ENCODE measurements around the gene CELF3. TPM values are rescaled to one million over a fixed set of nuclear protein-coding genes. Genes with fewer than 3 reads are reported as not detected.

CELF3 gene
- total and polyA plus RNA-seq, 2 of the 13 experiments (the other 11 are each of a cell fraction or from before 2014, with no cell fraction given) = not detected

GRCh38 chr1:151763990-151764389, 47.4 kb upstream of the CELF3 start:
- POLR2A ChIA-PET = interaction anchor here (0.6 to 1.7 kb wide), 6 partner anchors 12 to 224 kb away, joined by 3 to 21 read pairs (median 6); partner anchors contain the start of genes TDRKH and TUFT1
- peak overlapping the region; percentile 72 to 95 (median 92) for H3K4me3 ChIP-seq (replicated peaks in 1 of 3; ENCODE audit: insufficient read depth in 1 of 3, low read depth in 2 of 3, low read length in 3 of 3)
- peak overlapping the region; percentile 79 for H2AFZ ChIP-seq (ENCODE audit: low read length)
- CTCF ChIA-PET (ENCODE audit: low intra/inter-chr PET ratio, low total read pairs) = no interaction called here
- no peak for FAIRE-seq
- DNase-seq (ENCODE audit: low spot score) = no peak
- no TSS peak for BruUV-seq (replicated peaks)
- 0 out of 2 replicates have a peak, but pooled peaks have one; percentile 1 for TF ChIP-seq SIN3A (IDR thresholded peaks at IDR 0.05; ENCODE audit: borderline replicate concordance, low read depth, low read length)
- TF ChIP-seq FOXA3 (CRISPR knock-in tag; IDR thresholded peaks at IDR 0.05) = no peak
- H3K79me2 ChIP-seq (ENCODE audit: insufficient read depth, low read length) = peaks cover 5% of the 10 kb centered on the region
- H3K9me3 ChIP-seq (ENCODE audit: low read length) = no peaks in the 10 kb centered on the region
- WGBS (ENCODE audit: low lambda C conversion rate) = 2% methylated on average over 10 of the region's 10 CpGs
- intact Hi-C loops (cut with micrococcal nuclease; ENCODE audit: unreplicated experiment) = loop anchor here (10.0 kb wide), 1 partner anchor 71 kb away; the partner anchor contains the start of genes C2CD4D and RORC
- H3K36me3 ChIP-seq (replicated peaks in 1 of 2; ENCODE audit: control insufficient read depth in 1 of 2, insufficient read depth in 2 of 2, low read length in 2 of 2) = peaks cover 6 to 23% of the 10 kb centered on the region in 2 experiments
- peak overlapping the region; percentile 84 for H3K4me2 ChIP-seq (ENCODE audit: low read depth, low read length)
- H3K27ac ChIP-seq (ENCODE audit: extremely low read length, insufficient read depth, low read length) = peak overlapping the region; percentile 83
- H4K20me1 ChIP-seq (ENCODE audit: insufficient read depth, low read length) = no peaks in the 10 kb centered on the region
- ATAC-seq = peak; percentile 10
- H3K27me3 ChIP-seq (ENCODE audit: control insufficient read depth in 1 of 2, insufficient read depth in 2 of 2, low read length in 2 of 2) = no peaks in the 10 kb centered on the region; a peak in 1 of 5 replicates
- peak overlapping the region; percentile 75 for H3K9ac ChIP-seq (ENCODE audit: insufficient read depth, low read depth, low read length)
- in situ Hi-C loops (cut with HindIII; ENCODE audit: extremely low pct_ligation_motif_present, low pct_unique_long_range_greater_than_20kb) = no loop called here
- H3K4me1 ChIP-seq (ENCODE audit: insufficient read depth, low read length) = peaks cover 26% of the 10 kb centered on the region

GRCh38 chr1:151762941-151763921, 46.6 kb upstream of the CELF3 start, which contains the start of gene MRPL9:
TSS of gene MRPL9 (minus strand) at chr1:151763496. CDS start at chr1:151763479, 17 bp downstream.
- FAIRE-seq (no peak), ATAC-seq (peak; percentile 99), DNase-seq (ENCODE audit: low spot score) (peak; percentile 60)
- ChIA-PET POLR2A (interaction anchor here (0.6 to 1.7 kb wide), 12 partner anchors 13 to 1965 kb away, joined by 3 to 21 read pairs (median 4); partner anchors contain the start of genes C2CD4D, INTS3, RORC and TDRKH), CTCF (ENCODE audit: low intra/inter-chr PET ratio, low total read pairs) (no interaction called here)
- H2AFZ ChIP-seq (ENCODE audit: low read length) = peak within 1 kb of the TSS; percentile 79
- H3K36me3 ChIP-seq (replicated peaks in 1 of 2; ENCODE audit: control insufficient read depth in 1 of 2, insufficient read depth in 2 of 2, low read length in 2 of 2) = peaks cover 6 to 28% of the 10 kb centered on the region in 2 experiments
- in situ Hi-C loops (cut with HindIII; ENCODE audit: extremely low pct_ligation_motif_present, low pct_unique_long_range_greater_than_20kb) (no loop called here), intact Hi-C loops (cut with micrococcal nuclease; ENCODE audit: unreplicated experiment) (loop anchor here (10.0 kb wide), 1 partner anchor 72 kb away; the partner anchor contains the start of genes C2CD4D and RORC)
- H3K79me2 ChIP-seq (ENCODE audit: insufficient read depth, low read length) = peaks cover 5% of the 10 kb centered on the region
- H3K9me3 ChIP-seq (ENCODE audit: low read length) = no peaks in the 10 kb centered on the region
- no peaks in the 10 kb centered on the region; a peak in 1 of 5 replicates for H3K27me3 ChIP-seq (ENCODE audit: control insufficient read depth in 1 of 2, insufficient read depth in 2 of 2, low read length in 2 of 2)
- peaks cover 24% of the 10 kb centered on the region for H3K4me1 ChIP-seq (ENCODE audit: insufficient read depth, low read length)
- under 1% methylated on average over 36 of the region's 68 CpGs for WGBS (ENCODE audit: low lambda C conversion rate)
- no peaks in the 10 kb centered on the region for H4K20me1 ChIP-seq (ENCODE audit: insufficient read depth, low read length)
- peak within 1 kb of the TSS; percentile 75 for H3K9ac ChIP-seq (ENCODE audit: insufficient read depth, low read depth, low read length)
- peak within 1 kb of the TSS; percentile 84 for H3K4me2 ChIP-seq (ENCODE audit: low read depth, low read length)
- no TSS peak for BruUV-seq (replicated peaks)
- H3K4me3 ChIP-seq (replicated peaks in 1 of 3; ENCODE audit: insufficient read depth in 1 of 3, low read depth in 2 of 3, low read length in 3 of 3) = peak within 1 kb of the TSS; percentile 72 to 95 (median 92)
- peak within 1 kb of the TSS; percentile 83 for H3K27ac ChIP-seq (ENCODE audit: extremely low read length, insufficient read depth, low read length)
- TF ChIP-seq FOXA1 (IDR thresholded peaks at IDR 0.05) = no peak
- no peak for TF ChIP-seq FOXA1 (CRISPR knock-in tag; IDR thresholded peaks at IDR 0.05)
- TF ChIP-seq ZNF234 (CRISPR knock-in tag; conservative IDR thresholded peaks at IDR 0.05) = no peak
- no peak for TF ChIP-seq ZNF615 (CRISPR knock-in tag; IDR thresholded peaks at IDR 0.05; ENCODE audit: borderline replicate concordance)
- TF ChIP-seq, protein P1, sequence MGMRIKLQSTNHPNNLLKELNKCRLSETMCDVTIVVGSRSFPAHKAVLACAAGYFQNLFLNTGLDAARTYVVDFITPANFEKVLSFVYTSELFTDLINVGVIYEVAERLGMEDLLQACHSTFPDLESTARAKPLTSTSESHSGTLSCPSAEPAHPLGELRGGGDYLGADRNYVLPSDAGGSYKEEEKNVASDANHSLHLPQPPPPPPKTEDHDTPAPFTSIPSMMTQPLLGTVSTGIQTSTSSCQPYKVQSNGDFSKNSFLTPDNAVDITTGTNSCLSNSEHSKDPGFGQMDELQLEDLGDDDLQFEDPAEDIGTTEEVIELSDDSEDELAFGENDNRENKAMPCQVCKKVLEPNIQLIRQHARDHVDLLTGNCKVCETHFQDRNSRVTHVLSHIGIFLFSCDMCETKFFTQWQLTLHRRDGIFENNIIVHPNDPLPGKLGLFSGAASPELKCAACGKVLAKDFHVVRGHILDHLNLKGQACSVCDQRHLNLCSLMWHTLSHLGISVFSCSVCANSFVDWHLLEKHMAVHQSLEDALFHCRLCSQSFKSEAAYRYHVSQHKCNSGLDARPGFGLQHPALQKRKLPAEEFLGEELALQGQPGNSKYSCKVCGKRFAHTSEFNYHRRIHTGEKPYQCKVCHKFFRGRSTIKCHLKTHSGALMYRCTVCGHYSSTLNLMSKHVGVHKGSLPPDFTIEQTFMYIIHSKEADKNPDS (CRISPR knock-in tag; IDR thresholded peaks at IDR 0.05) = no peak
- TF ChIP-seq ZNF800 (CRISPR knock-in tag; IDR thresholded peaks at IDR 0.05) = peak; percentile 29; the same call in 1 of the 2 replicates
- TF ChIP-seq NFRKB (IDR thresholded peaks at IDR 0.05) = no peak; the same call in 1 of the 2 replicates
- peak; percentile 79 for TF ChIP-seq EEA1 (CRISPR knock-in tag; IDR thresholded peaks at IDR 0.05; ENCODE audit: borderline replicate concordance)
- no peak for TF ChIP-seq SIX4 (CRISPR knock-in tag; IDR thresholded peaks at IDR 0.05)
- no peak for TF ChIP-seq KDM1A (CRISPR knock-in tag; IDR thresholded peaks at IDR 0.05)
